Anterior cingulate cortex (tissue), 58 donors: ENCODE data around the gene HOXA11.

Source experiments
- DNase-seq, 58 donors: peaks; one replicate each; lab custom pipeline; 2025; lab: John Stamatoyannopoulos, UW

HOXA11 gene

DNA sequence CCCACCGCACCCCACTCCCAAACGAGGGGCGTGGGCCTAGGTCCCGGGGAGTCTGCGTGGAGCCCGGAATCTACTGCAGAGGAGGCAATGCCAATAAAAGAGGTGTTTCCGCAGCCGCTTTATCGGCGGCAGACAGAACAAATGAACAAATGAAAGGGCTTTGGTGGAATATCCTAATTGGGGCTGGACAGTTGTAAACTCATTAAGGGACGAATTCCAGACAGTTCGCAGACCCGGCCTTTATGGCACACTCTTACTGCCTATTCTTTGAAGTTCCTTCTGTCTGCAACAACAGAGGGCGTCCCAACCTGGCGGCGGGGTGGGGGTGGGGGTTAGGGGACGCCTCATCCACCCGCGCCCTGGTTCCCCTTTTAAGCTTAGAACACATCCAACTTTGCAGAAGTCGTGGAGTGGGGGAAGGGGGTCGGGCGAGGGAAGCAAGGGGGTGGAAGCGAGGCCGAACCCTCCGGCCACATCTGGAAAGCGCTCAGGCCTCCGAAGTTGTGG is 23.8 kb downstream of the HOXA11 start:
- DNase-seq, result peak in 1 of 58 donors; percentile 18

DNA sequence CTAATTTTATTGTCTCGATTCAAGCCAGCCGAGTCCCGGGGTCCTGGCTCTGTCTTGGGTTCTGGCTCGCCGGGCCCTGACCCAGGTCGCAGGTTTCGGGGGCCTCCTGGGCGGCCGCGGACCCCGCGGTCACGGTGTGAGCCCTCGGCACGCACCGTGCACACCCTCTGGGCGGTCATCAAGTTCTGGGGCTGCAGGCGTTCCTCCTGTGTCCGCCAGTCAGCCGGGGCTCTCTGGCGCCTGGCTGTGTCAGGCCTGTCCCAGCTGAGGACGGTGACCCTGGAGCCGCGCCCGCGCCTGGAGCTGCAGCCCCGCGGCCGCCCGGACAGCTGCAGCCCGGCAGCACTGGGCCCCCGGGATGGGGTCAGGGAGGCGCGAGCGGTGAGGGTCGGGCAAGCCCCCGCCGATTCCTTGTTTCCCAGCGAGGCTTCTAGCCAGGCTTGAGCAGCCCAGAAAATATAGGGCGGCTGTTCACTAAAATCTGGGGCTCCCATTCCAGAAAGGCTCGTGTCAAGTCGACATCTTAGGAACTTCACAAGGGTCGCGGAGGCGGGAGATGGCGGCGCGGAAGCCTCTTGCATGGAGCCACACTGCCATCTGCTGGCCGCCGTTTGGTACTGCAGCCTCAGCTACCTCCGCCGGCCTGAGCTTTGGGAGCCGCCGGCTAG is 24.4 kb downstream of the HOXA11 start:
- peak in 57 of 58 donors; percentile 11 to 89 (median 60) for DNase-seq

DNA sequence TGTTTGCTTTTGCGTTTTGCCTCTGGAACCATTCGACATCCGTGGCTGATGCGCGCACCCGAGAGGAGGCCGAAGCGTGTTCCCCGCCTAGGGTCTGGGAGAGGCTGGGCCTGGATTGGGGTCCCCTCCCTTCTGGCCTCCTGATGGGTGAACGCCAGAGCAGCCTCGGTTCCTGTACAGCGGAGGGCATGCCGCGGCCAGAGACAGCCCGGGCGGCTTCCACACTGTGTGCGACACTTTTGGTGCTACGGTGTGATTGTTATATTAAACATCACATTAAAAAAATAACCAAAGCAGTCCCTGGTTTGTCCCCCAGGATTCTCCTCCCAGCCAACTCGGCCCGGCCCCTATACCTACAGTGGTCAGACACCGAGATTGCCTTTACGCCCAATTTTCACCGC is 24.9 kb downstream of the HOXA11 start:
- DNase-seq, result no peak

DNA sequence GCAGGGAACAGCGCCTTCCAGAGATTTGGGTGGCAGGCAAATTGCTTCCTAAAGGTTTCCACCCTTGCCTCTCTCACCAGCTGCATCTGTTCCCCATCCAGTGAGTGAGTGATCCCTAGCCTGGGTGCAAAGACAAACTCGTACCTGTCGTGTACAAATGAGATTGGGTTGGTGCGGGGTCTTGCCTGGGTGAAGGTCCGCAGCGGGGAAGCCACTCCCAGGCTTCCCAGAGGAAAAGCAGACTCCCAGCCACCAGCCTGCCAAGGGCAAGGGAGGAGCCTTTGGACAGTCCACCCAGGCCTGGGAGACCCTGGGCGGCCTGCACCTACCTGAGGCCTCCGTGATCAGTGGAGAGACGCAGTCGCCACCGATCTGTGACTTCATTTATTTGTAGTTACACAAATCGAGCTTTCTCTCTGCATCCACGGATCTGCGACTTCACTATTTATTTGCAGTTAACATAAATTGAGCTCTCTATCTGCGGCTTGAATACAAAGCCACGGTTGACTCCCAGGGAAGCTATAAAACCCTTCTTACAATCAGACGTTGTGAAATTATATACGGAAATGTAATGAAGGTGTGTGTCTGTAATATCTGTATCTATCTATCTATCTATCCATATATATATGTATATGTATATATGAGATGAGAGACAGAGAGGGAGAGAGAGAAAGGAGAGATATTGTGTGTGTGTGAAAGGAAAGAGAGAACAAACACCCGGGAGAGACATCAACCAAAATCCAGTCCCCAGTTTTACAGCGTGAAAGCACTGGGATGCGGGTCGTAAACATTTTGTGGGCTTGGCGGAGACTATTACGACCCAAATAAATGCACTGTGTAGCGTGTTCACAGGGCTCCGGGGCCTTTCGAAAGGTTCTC is 25.5 kb downstream of the HOXA11 start:
- no peak for DNase-seq

DNA sequence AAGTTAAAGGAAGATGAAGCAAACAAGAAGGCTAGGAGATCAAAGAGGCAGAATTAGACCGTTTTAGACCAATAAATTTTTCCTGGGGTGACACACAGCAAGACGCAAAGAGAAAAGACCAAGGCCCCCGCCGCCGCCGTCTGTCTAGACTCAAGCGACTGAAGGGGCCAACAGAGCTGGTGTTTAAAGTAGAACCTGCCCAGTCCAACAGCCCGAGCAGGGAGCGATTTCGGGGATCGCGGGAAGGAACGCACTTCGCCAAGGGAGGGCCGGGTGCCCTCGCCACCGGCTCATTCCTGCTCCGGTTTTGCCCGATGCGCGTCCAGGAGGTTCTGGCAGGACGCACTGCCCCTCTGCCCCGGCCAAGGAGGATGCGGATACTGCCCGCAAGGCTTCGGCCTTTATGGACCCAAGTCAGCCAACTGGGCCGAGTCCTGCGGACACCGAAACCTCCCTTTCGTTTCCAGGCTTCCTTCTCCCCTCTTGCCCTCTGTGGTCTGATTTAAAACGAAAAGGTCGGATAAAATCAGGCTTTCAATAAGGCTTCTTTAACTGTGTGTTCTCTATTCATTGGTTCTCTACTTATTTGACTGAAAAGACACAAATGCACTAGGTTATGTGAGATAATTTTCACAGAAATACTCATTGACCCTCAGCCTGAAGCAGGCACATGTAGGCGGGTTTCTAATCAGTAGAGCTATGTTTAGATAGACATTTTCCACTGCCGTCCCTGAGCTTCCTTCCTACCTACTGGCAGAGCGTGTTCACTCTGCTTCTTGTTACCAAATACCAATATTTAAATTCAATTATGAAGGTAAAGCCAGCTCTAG is 26.4 kb downstream of the HOXA11 start:
- DNase-seq, result no peak

DNA sequence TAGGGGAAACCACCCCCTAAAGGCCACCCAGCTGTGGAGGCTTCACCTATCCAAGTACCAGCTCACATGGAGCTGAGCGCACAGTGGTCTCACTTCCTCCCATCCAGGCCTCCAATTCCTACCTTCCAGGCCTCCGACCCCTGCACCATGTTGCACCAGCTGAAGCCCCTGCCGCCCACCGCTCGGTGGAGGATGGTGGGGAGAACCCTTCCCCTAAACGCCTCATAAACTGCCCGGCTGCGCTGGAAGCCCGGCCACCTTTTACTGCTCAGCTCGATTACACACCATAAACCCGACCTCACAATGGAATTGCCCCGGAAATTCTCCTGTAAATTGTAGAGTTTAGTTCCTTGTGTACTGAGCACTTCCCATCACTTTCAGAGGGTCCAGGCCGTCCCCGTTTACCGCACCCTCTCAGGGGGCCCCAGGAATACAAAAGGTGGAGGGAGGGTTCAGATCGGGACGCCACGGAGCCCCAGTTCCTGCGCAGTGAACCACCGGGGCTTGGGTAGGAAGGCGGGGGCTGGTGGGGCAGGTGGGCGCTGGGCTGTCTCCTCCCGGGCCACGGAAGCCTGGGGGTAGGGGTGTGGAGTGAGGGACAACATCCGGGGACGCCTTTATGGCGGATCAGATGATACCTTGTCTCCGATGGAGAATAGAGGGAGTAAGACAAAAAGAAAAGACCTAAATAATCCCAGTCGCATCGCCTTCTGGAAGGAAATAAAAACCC is 27.2 kb downstream of the HOXA11 start:
- DNase-seq, result no peak

DNA sequence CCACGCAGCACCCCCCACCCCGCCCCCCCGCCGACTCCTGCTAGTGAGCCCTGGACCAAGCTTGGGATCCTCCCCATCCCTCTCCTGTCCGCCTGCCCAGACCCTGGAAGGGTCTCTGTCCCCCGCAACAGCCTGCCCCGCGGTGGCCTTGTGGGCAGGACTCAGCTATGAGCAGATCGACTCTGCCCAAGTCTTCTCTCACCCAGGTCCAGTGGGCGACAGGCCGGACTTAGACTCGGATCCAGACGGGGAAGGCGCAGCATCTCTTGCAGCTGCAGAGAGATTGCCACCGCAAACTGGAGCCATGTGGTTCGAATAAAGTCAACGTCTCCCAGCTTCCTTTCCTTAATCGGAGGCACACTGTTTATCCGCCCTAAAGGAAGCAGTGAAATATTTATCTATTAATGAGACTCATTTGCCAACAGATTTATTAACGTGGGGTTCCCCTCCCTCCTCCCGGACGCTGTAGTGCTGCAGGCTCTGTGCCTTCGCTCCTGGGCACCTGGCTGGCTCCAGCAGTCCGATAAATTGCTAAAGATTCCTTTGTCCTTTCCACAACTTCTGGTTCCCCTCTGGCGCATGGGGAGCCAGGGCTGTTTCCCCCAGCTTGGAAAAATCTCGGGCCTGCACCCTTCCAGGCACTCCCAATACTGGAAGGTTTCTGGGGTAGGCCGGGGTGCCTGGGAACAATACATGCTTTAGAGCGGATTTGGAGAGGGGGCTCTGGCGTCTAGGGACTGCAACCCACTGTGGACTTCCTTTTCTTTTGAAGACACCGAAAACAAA is 27.9 kb downstream of the HOXA11 start:
- DNase-seq, result no peak

DNA sequence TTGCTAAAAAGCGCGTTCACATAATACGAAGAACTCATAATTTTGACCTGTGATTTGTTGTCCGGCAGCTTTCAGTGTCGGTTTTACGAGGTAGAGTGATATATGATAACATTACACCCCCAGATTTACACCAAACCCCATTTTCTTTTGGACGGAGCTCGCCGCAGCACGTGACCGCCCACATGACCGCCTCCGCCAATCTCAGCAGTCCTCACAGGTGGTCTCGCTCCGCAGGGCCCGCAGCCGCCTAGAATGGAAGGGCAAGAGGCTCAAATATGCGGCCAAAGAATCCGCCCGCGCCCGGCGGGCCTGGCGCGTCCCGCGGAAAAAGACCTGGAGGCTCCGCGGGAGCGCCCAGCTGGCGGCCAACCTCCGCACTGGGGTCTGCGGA is 28.5 kb downstream of the HOXA11 start, which contains the start of gene HOXA7:
Gene HOXA7, minus strand, starts transcription at position 168 of the 391 bp plus-strand sequence. Its CDS starts 130 bp downstream, at position 38.
- no peak for DNase-seq

DNA sequence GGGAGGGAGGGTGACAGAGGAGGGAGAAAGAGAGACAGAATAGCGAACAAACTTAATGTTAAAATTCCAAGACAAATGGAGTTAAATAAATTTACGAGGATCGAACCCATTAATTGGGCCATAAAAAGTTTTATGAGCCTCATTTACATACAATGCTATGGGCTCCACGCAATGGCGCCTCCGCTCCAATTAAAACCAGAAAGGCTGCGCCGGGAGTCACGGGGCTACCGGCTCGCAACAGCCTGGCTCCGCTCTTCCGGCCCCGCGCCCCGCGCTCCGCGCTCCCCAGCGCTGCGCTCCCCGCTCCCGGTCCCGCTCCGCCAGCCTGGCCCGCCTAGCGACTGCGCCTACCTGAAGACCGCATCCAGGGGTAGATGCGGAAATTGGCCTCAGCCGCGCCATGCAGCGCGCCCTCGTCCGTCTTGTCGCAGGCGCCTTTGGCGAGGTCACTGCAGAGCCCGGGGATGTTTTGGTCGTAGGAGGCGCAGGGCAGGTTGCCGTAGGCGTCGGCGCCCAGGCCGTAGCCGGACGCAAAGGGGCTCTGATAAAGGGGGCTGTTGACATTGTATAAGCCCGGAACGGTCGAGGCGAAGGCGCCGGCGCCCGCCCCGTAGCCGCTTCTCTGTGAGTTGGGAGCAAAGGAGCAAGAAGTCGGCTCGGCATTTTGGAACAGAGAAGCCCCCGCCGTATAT is 29.1 kb downstream of the HOXA11 start:
- no peak for DNase-seq

DNA sequence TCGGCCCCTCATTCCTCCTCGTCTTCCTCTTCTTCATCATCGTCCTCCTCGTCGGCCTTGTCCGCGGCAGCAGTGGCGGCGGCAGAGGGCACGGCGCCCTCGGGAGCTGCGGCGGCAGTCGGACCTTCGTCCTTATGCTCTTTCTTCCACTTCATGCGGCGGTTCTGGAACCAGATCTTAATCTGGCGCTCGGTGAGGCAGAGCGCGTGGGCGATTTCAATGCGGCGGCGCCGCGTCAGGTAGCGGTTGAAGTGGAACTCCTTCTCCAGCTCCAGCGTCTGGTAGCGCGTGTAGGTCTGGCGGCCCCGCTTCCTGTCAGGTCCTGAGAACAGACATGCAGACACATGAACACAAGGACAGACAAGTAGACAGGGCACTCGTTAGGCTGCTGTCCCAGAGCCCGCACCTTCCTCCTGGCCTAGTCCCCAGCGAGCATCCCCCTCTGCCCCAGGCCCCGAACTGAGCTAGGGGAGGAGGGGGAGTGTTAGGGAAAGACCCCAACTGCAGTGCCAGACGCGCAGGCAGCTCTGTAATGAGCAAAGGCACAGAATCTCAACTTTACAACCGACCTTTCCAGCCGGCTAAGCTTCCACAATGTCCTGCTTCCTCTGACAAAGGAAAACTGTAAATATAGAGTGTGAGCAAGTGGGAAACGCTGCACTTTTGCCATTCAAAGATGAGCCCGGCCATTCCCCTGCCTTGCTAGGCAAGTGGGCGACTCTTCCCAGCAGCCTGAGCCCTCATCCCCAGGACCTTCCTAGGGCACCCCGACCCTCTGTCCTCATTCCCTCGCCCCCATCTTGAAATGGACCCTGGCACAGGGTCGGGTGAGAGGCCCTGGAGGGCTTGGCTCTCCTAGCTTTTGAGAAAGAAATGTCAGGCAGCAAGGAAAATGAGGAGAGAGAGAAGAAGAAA is 29.9 kb downstream of the HOXA11 start:
- no peak for DNase-seq

DNA sequence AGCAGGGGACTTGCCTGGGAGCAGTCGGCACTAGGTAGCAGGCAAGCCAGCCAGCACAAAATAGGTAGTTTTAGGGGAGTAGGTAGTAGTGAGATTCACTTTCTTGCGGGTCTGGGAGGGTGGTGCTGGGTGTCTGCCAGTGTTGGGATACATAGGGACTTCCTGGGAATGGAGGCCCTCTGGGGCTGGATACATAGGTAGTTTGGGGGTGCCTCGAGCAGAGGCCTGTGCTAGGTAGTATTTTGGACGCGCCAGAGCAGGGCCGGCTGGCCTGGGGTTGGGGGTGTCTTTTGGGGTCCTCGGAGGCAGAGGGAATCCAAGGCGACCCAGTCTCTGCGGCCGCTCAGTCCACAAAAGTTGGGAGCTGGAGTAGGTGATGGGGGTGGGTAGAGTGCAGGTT is 30.7 kb downstream of the HOXA11 start:
- DNase-seq, result no peak

DNA sequence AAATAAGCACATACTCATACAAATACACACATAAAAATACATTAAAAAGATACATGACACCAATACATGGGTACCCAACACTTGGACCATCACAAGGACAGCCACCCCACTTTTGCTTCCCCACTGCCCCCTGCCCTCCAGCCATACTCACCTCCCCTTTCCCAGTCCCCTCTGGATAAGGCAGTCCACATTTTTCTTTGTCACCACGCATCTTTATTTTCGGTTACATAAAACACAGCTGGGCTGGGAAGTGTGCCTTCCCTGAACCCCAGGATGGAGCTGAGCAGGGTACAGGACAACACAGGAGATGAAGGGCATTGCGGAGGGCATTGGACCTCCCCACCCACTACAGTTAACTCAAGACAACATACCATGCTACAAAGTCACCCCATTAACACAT is 31.5 kb downstream of the HOXA11 start:
- DNase-seq, result no peak

DNA sequence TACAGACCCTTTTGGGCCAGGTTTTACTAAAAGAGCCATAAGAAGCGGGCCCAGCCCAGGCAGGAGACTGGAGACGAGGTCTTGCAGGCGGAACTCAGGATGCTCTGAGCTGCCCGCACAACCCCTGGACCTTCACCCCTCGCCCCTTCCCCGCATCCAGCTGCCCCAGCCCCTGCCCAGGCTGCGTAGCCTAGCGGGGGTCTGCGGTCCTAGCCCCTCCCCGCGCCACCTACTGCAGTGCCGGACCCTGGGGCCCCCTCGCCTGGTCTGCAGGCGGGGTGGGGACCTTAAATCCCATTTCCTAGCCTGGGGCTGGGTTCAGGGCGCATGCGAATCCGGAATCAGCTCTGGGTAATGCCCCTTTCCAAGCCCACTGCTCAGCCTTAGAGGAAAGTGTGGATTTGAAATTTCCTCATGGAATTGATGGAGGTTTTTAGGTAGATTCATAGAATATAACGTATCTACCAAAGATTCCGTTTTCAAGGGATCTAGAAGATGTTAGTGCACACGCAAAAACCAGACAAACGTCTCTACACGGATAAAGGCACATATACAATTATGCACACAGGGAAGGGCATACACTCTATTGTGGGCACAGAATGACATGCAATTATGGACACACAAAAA is 32.1 kb downstream of the HOXA11 start:
- no peak for DNase-seq

DNA sequence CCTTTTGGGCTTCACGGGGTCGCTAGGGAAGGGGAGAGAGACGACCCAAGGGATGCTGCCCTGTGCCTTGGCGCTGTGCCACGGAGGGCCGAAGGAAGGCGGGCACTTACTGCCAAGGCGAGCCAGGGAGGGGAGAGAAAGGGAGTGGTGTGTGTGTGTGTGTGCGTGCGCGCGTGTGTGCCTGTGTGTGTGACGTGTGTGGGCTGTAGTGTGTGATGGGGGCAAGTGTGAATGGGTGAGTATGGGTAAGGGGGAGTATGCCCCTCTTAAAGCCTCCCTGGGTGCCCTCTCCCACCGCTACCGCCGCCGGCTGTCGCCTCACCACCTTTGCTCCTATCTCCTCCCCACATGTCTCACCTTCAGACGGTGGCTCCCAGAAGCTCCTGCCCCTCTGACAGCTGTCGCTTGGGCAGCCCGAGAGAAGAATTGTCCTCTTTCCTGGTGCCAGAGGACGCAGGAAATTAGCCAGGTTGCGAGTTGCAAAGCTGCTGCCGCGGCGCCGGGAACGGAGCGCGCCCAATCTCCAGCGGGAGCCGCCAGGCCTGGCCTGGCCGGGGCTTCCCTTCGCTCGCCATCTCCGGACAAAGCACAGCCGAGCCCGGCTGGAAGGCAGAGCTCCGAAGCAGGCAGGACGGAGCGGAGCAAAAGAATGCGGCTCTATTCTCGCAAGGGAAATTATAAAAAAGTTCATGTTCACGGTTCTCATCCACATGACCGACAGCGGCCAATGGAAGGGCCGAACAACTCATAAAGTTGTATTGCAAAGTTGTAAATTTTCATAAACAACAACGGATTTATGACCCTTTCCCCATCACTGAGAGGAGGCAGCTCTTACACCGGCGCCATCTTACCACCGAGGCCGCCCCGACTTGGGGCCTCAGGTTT is 32.9 kb downstream of the HOXA11 start, which contains the start of gene HOXA3:
Gene HOXA3, minus strand, starts transcription at position 653 of the 885 bp plus-strand sequence. CDS start 41,943 bp downstream, outside the sequence.
- no peak for DNase-seq

DNA sequence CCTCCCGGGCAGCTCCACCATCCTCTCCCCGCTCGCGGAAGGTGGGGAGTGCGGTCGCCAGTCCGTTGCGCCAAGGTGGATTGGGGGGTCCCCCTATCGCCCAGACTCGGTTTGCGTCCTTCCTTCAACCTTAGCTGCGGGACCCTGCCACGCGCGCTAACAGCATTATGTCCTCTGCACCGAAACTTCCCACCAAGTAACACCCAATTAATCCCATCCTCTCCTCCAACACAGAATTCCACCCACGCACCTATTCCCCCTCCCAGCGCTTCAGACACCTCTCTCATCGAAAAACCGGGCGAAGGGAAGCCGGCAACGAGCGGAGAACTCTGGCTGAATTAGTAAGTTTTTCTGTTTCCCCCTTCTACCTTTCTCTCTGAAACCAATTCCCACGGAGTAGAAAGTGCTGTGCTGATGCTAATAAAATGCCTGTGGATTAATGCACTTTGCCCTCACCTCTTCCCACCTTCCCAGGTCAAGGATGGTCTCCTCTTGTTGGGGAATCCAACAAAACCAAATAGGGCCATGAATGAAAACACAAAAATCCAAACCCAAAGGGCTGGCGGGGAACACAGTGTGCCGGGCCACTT is 33.6 kb downstream of the HOXA11 start:
- no peak for DNase-seq
